ENCODE measurements around the gene LRP5.

LRP5 gene

GRCh38 chr11:68361702-68362101, 49.3 kb downstream of the LRP5 start:
- Histone ChIP-seq H3K4me1 (ENCODE audit: control insufficient read depth, insufficient read depth, low read length, poor library complexity, severe bottlenecking) (no peaks in the 10 kb centered on the region), H3K9me3 (ENCODE audit: control insufficient read depth, low read length) (peaks cover 6% of the 10 kb centered on the region), H3K27ac (ENCODE audit: low read depth, low read length, severe bottlenecking) (no peak overlapping the region), H3K36me3 (ENCODE audit: control insufficient read depth, insufficient read depth, low read length) (peaks cover 45% of the 10 kb centered on the region), H3K4me3 (ENCODE audit: extremely low read depth, insufficient read depth, low read length, poor library complexity, severe bottlenecking) (no peak overlapping the region)
- WGBS, 2 experiments (ENCODE audit: insufficient coverage in 2 of 2) = 92 to 95% methylated on average over 8 of the region's 8 CpGs

- Histone ChIP-seq H3K9me3 (ENCODE audit: control insufficient read depth, low read length) (peaks cover 6% of the 10 kb centered on the region), H3K4me3 (ENCODE audit: extremely low read depth, insufficient read depth, low read length, poor library complexity, severe bottlenecking) (no peak overlapping the region), H3K4me1 (ENCODE audit: control insufficient read depth, insufficient read depth, low read length, poor library complexity, severe bottlenecking) (no peaks in the 10 kb centered on the region), H3K27ac (ENCODE audit: low read depth, low read length, severe bottlenecking) (no peak overlapping the region), H3K36me3 (ENCODE audit: control insufficient read depth, insufficient read depth, low read length) (peaks cover 41% of the 10 kb centered on the region)
- WGBS, 2 experiments (ENCODE audit: insufficient coverage in 2 of 2) = 92 to 96% methylated on average over 13 to 15 of the region's 15 CpGs
Measured at GRCh38 chr11:68362801-68363379, 50.5 kb downstream of the LRP5 start.

- H3K4me1 ChIP-seq (ENCODE audit: control insufficient read depth, insufficient read depth, low read length, poor library complexity, severe bottlenecking) = no peaks in the 10 kb centered on the region
- peaks cover 32% of the 10 kb centered on the region for H3K36me3 ChIP-seq (ENCODE audit: control insufficient read depth, insufficient read depth, low read length)
- WGBS, 2 experiments (ENCODE audit: insufficient coverage in 2 of 2) = 100% methylated on average over 4 to 5 of the region's 20 CpGs
- H3K27ac ChIP-seq (ENCODE audit: low read depth, low read length, severe bottlenecking) = no peak overlapping the region
- no peak overlapping the region for H3K4me3 ChIP-seq (ENCODE audit: extremely low read depth, insufficient read depth, low read length, poor library complexity, severe bottlenecking)
- peaks cover 5% of the 10 kb centered on the region for H3K9me3 ChIP-seq (ENCODE audit: control insufficient read depth, low read length)
Measured at GRCh38 chr11:68363776-68364175, 51.4 kb downstream of the LRP5 start.

GRCh38 chr11:68364581-68364980, 52.2 kb downstream of the LRP5 start:
- WGBS, 2 experiments (ENCODE audit: insufficient coverage in 2 of 2) = 93 to 96% methylated on average over 6 of the region's 6 CpGs
- Histone ChIP-seq H3K9me3 (ENCODE audit: control insufficient read depth, low read length) (no peaks in the 10 kb centered on the region), H3K4me1 (ENCODE audit: control insufficient read depth, insufficient read depth, low read length, poor library complexity, severe bottlenecking) (no peaks in the 10 kb centered on the region), H3K4me3 (ENCODE audit: extremely low read depth, insufficient read depth, low read length, poor library complexity, severe bottlenecking) (no peak overlapping the region), H3K36me3 (ENCODE audit: control insufficient read depth, insufficient read depth, low read length) (peaks cover 24% of the 10 kb centered on the region), H3K27ac (ENCODE audit: low read depth, low read length, severe bottlenecking) (no peak overlapping the region)

GRCh38 chr11:68365943-68366435, 53.6 kb downstream of the LRP5 start:
- H3K4me1 ChIP-seq (ENCODE audit: control insufficient read depth, insufficient read depth, low read length, poor library complexity, severe bottlenecking) = peaks cover 7% of the 10 kb centered on the region
- no peaks in the 10 kb centered on the region for H3K9me3 ChIP-seq (ENCODE audit: control insufficient read depth, low read length)
- WGBS, 2 experiments (ENCODE audit: insufficient coverage in 2 of 2) = 91 to 92% methylated on average over 18 to 19 of the region's 19 CpGs
- no peak overlapping the region for H3K4me3 ChIP-seq (ENCODE audit: extremely low read depth, insufficient read depth, low read length, poor library complexity, severe bottlenecking)
- no peak overlapping the region for H3K27ac ChIP-seq (ENCODE audit: low read depth, low read length, severe bottlenecking)
- H3K36me3 ChIP-seq (ENCODE audit: control insufficient read depth, insufficient read depth, low read length) = peaks cover 13% of the 10 kb centered on the region

- Histone ChIP-seq H3K27ac (ENCODE audit: low read depth, low read length, severe bottlenecking) (no peak overlapping the region), H3K9me3 (ENCODE audit: control insufficient read depth, low read length) (no peaks in the 10 kb centered on the region), H3K4me3 (ENCODE audit: extremely low read depth, insufficient read depth, low read length, poor library complexity, severe bottlenecking) (no peak overlapping the region), H3K4me1 (ENCODE audit: control insufficient read depth, insufficient read depth, low read length, poor library complexity, severe bottlenecking) (peaks cover 10% of the 10 kb centered on the region), H3K36me3 (ENCODE audit: control insufficient read depth, insufficient read depth, low read length) (peaks cover 21% of the 10 kb centered on the region)
- WGBS, 2 experiments (ENCODE audit: insufficient coverage in 2 of 2) = 95 to 96% methylated on average over 6 of the region's 6 CpGs
Measured at GRCh38 chr11:68367252-68367651, 54.9 kb downstream of the LRP5 start.

GRCh38 chr11:68369756-68370155, 57.4 kb downstream of the LRP5 start:
- Histone ChIP-seq H3K36me3 (ENCODE audit: control insufficient read depth, insufficient read depth, low read length) (peaks cover 22% of the 10 kb centered on the region), H3K27ac (ENCODE audit: low read depth, low read length, severe bottlenecking) (no peak overlapping the region)

GRCh38 chr11:68370211-68371111, 58.1 kb downstream of the LRP5 start:
- no peak overlapping the region for H3K4me3 ChIP-seq (ENCODE audit: extremely low read depth, insufficient read depth, low read length, poor library complexity, severe bottlenecking)
- peaks cover 32% of the 10 kb centered on the region for H3K4me1 ChIP-seq (ENCODE audit: control insufficient read depth, insufficient read depth, low read length, poor library complexity, severe bottlenecking)
- H3K36me3 ChIP-seq (ENCODE audit: control insufficient read depth, insufficient read depth, low read length) = peaks cover 22% of the 10 kb centered on the region
- H3K9me3 ChIP-seq (ENCODE audit: control insufficient read depth, low read length) = no peaks in the 10 kb centered on the region
- H3K27ac ChIP-seq (ENCODE audit: low read depth, low read length, severe bottlenecking) = peak overlapping the region; percentile 41
- 89 to 93% methylated on average over 21 to 22 of the region's 23 CpGs for WGBS, 2 experiments (ENCODE audit: insufficient coverage in 2 of 2)

More at GRCh38 chr11:68369756-68370155, 57.4 kb downstream of the LRP5 start:
- 93 to 96% methylated on average over 8 of the region's 8 CpGs for WGBS, 2 experiments (ENCODE audit: insufficient coverage in 2 of 2)
- H3K4me1 ChIP-seq (ENCODE audit: control insufficient read depth, insufficient read depth, low read length, poor library complexity, severe bottlenecking) = peaks cover 28% of the 10 kb centered on the region
- no peaks in the 10 kb centered on the region for H3K9me3 ChIP-seq (ENCODE audit: control insufficient read depth, low read length)
- no peak overlapping the region for H3K4me3 ChIP-seq (ENCODE audit: extremely low read depth, insufficient read depth, low read length, poor library complexity, severe bottlenecking)

- no peak overlapping the region for H3K4me3 ChIP-seq (ENCODE audit: extremely low read depth, insufficient read depth, low read length, poor library complexity, severe bottlenecking)
- no peaks in the 10 kb centered on the region for H3K9me3 ChIP-seq (ENCODE audit: control insufficient read depth, low read length)
- H3K4me1 ChIP-seq (ENCODE audit: control insufficient read depth, insufficient read depth, low read length, poor library complexity, severe bottlenecking) = peaks cover 32% of the 10 kb centered on the region
- WGBS, 2 experiments (ENCODE audit: insufficient coverage in 2 of 2) = 96 to 98% methylated on average over 35 of the region's 35 CpGs
- H3K27ac ChIP-seq (ENCODE audit: low read depth, low read length, severe bottlenecking) = peak overlapping the region; percentile 41
- peaks cover 16% of the 10 kb centered on the region for H3K36me3 ChIP-seq (ENCODE audit: control insufficient read depth, insufficient read depth, low read length)
Measured at GRCh38 chr11:68371171-68372041, 59.0 kb downstream of the LRP5 start.

GRCh38 chr11:68372114-68372513, 59.7 kb downstream of the LRP5 start:
- Histone ChIP-seq H3K4me3 (ENCODE audit: extremely low read depth, insufficient read depth, low read length, poor library complexity, severe bottlenecking) (no peak overlapping the region), H3K27ac (ENCODE audit: low read depth, low read length, severe bottlenecking) (no peak overlapping the region), H3K9me3 (ENCODE audit: control insufficient read depth, low read length) (no peaks in the 10 kb centered on the region), H3K4me1 (ENCODE audit: control insufficient read depth, insufficient read depth, low read length, poor library complexity, severe bottlenecking) (peaks cover 32% of the 10 kb centered on the region), H3K36me3 (ENCODE audit: control insufficient read depth, insufficient read depth, low read length) (peaks cover 12% of the 10 kb centered on the region)
- WGBS, 2 experiments (ENCODE audit: insufficient coverage in 2 of 2) = 91 to 92% methylated on average over 19 to 21 of the region's 21 CpGs

Data from mesodermal cell (in vitro differentiated cells).